Effector CD4-positive, alpha-beta T cell (primary cell): ENCODE measurements around the gene AGPS.
"Not testable (repeated sequence)": the region's sequence is repeated elsewhere in the genome, so short reads cannot be mapped to it uniquely, and the experiment has no call there.

Source experiments
- DNase-seq: peaks from one replicate; pipeline ENCODE4 v3.0.0-alpha.2; 2020

The AGPS gene

GRCh38 chr2:177533253-177533652 lies 140.7 kb downstream of the AGPS start:
- no peak for DNase-seq

GRCh38 chr2:177535000-177535399 lies 142.4 kb downstream of the AGPS start:
- no peak for DNase-seq

- DNase-seq = no peak
Measured at GRCh38 chr2:177535958-177536504, 143.5 kb downstream of the AGPS start.

- no peak for DNase-seq
Measured at GRCh38 chr2:177537213-177537612, 144.6 kb downstream of the AGPS start.

GRCh38 chr2:177537636-177538035 lies 145.1 kb downstream of the AGPS start:
- no peak for DNase-seq

GRCh38 chr2:177538323-177538722 lies 145.8 kb downstream of the AGPS start:
- DNase-seq = no peak

- DNase-seq = no peak
Measured at GRCh38 chr2:177540283-177540682, 147.7 kb downstream of the AGPS start.

GRCh38 chr2:177541258-177541991 lies 148.9 kb downstream of the AGPS start:
- no peak for DNase-seq

GRCh38 chr2:177542396-177542795 lies 149.8 kb downstream of the AGPS start:
- no peak for DNase-seq

- DNase-seq = no peak
Measured at GRCh38 chr2:177543007-177543760, 150.6 kb downstream of the AGPS start.

- DNase-seq = no peak
Measured at GRCh38 chr2:177545143-177545542, 152.6 kb downstream of the AGPS start.

- no peak for DNase-seq
Measured at GRCh38 chr2:177545981-177546585, 153.5 kb downstream of the AGPS start.

GRCh38 chr2:177547122-177547521 lies 154.5 kb downstream of the AGPS start:
- DNase-seq = no peak

GRCh38 chr2:177547772-177548171 lies 155.2 kb downstream of the AGPS start:
- no peak for DNase-seq

- DNase-seq = no peak
Measured at GRCh38 chr2:177548636-177549035, 156.1 kb downstream of the AGPS start.

GRCh38 chr2:177549171-177549570 lies 156.6 kb downstream of the AGPS start:
- DNase-seq = no peak

GRCh38 chr2:177550264-177551200 lies 158.0 kb downstream of the AGPS start:
- DNase-seq = no peak

GRCh38 chr2:177551360-177551759 lies 158.8 kb downstream of the AGPS start:
- not testable (repeated sequence) for DNase-seq

GRCh38 chr2:177551989-177552421 lies 159.4 kb downstream of the AGPS start:
- no peak for DNase-seq

- DNase-seq = peak; percentile 87
Measured at GRCh38 chr2:177552422-177553175, 160.0 kb downstream of the AGPS start.

GRCh38 chr2:177553176-177553884 lies 160.8 kb downstream of the AGPS start:
- no peak for DNase-seq
